Aorta (tissue), 5 donors: ENCODE measurements around the gene NTSR1. TPM values are rescaled to one million over a fixed set of nuclear protein-coding genes. Genes with fewer than 3 reads are reported as not detected.

Source experiments
- ATAC-seq: fragments of 200-7000 bp; cut with Tn5 transposase; one replicate; pipeline ENCODE4 v1.9.1; 2022; ENCODE audit warnings: moderate library complexity; ENCODE audit not compliant: low FRiP score
- DNase-seq, 2 donors: peaks; one replicate each; pipeline ENCODE4 v3.0.0-alpha.2; 2020
- H3K27ac ChIP-seq, 2 donors: one replicate each; pipeline ENCODE4 v1.5.1; 2013; ENCODE audit warnings: low read length in 2 of 2, mild to moderate bottlenecking in 2 of 2, moderate library complexity in 2 of 2, control low read depth in 1 of 2, inconsistent platforms in 1 of 2, low read depth in 1 of 2
- H3K27me3 ChIP-seq, 2 donors: one replicate each; pipeline ENCODE4 v1.6.1; 2013; ENCODE audit warnings: control low read depth in 1 of 2, low read length in 1 of 2, mild to moderate bottlenecking in 1 of 2, moderate library complexity in 1 of 2; ENCODE audit not compliant: insufficient read depth in 2 of 2, control insufficient read depth in 1 of 2
- H3K36me3 ChIP-seq, 2 donors: one replicate each; pipeline ENCODE4 v1.6.1; 2013; ENCODE audit warnings: control low read depth in 1 of 2, low read length in 1 of 2, mild to moderate bottlenecking in 1 of 2; ENCODE audit not compliant: insufficient read depth in 2 of 2, control insufficient read depth in 1 of 2
- H3K4me1 ChIP-seq, 2 donors: one replicate each; pipeline ENCODE4 v1.6.1; 2013; ENCODE audit warnings: low read length in 2 of 2, control low read depth in 1 of 2, mild to moderate bottlenecking in 1 of 2, moderate library complexity in 1 of 2; ENCODE audit not compliant: insufficient read depth in 2 of 2, control insufficient read depth in 1 of 2
- H3K4me3 ChIP-seq, 2 donors: one replicate each; pipeline ENCODE4 v1.5.1; 2013; ENCODE audit warnings: low read length in 2 of 2, control low read depth in 1 of 2, mild to moderate bottlenecking in 1 of 2
- H3K9me3 ChIP-seq: one replicate; pipeline ENCODE4 v1.6.1; 2013; ENCODE audit warnings: mild to moderate bottlenecking, low read length; ENCODE audit not compliant: control insufficient read depth
- WGBS, 2 donors: extraction: QIAGEN DNeasy Blood & Tissue Kit; methylation state at CpG; one replicate each; pipeline ENCODE4 v1.1.7; 2013; 5-methylcytosine and 5-hydroxymethylcytosine counted together
- intact Hi-C, 2 donors: fragments of 100-400 bp; cut with DNase I; formaldehyde crosslinking; loops; one replicate each; pipeline versions ENCODE4 v1.14.2 to v1.15.0; 2022
- polyA plus RNA-seq, 2 donors: library from polyadenylated mRNA; stranded (reverse); fragments of 200-250 nt; gene quantifications; one replicate each; pipeline ENCODE4 v1.2.3, GENCODE V29; 2013
- total RNA-seq, 2 donors: library from RNA; stranded (reverse); fragmentation: NEBNext Ultra II Directional; extraction: Animal tissue kit (Norgen Biotek cat#: 25700); gene quantifications; one replicate each; pipeline ENCODE4 v1.2.1, GENCODE V29; 2021
- donor health status: healthy with polysubstance abuse.
- donor health status: Bipolar disorder and iron deficiency.
- donor health status: DM: no; HTN: no; CAD: no.
- donor health status: DM: no; HTN: no; CAD: no.
- donor health status: DM: yes; HTN: yes; CAD: no.

Gene NTSR1
- total and polyA plus RNA-seq, 4 donors = not detected

GRCh38 chr20:62714006-62714405, 5.4 kb downstream of the NTSR1 start:
- intact Hi-C loops = no loop called here
- no peaks in the 10 kb centered on the region for H3K4me1 ChIP-seq
- no peaks in the 10 kb centered on the region for H3K36me3 ChIP-seq
- WGBS, 2 donors = 92 to 93% methylated on average over 10 of the region's 10 CpGs
- H3K9me3 ChIP-seq = peaks cover 3% of the 10 kb centered on the region
- no peak for DNase-seq
- H3K4me3 ChIP-seq = no peak overlapping the region
- ATAC-seq = no peak
- no peaks in the 10 kb centered on the region for H3K27me3 ChIP-seq
- H3K27ac ChIP-seq = no peak overlapping the region

GRCh38 chr20:62714799-62715198, 6.2 kb downstream of the NTSR1 start:
- ATAC-seq (no peak), DNase-seq (no peak)
- H3K4me3 ChIP-seq = no peak overlapping the region
- intact Hi-C loops = no loop called here
- H3K9me3 ChIP-seq = peaks cover 3% of the 10 kb centered on the region
- WGBS, 2 donors = 92% methylated on average over 6 of the region's 6 CpGs
- no peaks in the 10 kb centered on the region for H3K27me3 ChIP-seq
- no peak overlapping the region for H3K27ac ChIP-seq
- no peaks in the 10 kb centered on the region for H3K4me1 ChIP-seq
- H3K36me3 ChIP-seq = no peaks in the 10 kb centered on the region

- no peaks in the 10 kb centered on the region for H3K27me3 ChIP-seq
- no peak overlapping the region for H3K27ac ChIP-seq
- 92% methylated on average over 10 of the region's 10 CpGs for WGBS, 2 donors
- no peaks in the 10 kb centered on the region for H3K36me3 ChIP-seq
- H3K9me3 ChIP-seq = peaks cover 3% of the 10 kb centered on the region
- no peaks in the 10 kb centered on the region for H3K4me1 ChIP-seq
- DNase-seq (no peak), ATAC-seq (no peak)
- intact Hi-C loops = no loop called here
- no peak overlapping the region for H3K4me3 ChIP-seq
These were observed 6.6 kb downstream of the NTSR1 start for GRCh38 chr20:62715201-62715600.

GRCh38 chr20:62716198-62716940, 7.7 kb downstream of the NTSR1 start:
- Histone ChIP-seq H3K4me1 (no peaks in the 10 kb centered on the region), H3K36me3 (no peaks in the 10 kb centered on the region), H3K9me3 (peaks cover 5% of the 10 kb centered on the region), H3K4me3 (no peak overlapping the region), H3K27me3 (no peaks in the 10 kb centered on the region), H3K27ac (no peak overlapping the region)
- DNase-seq = no peak
- no peak for ATAC-seq
- WGBS, 2 donors = 64 to 67% methylated on average over 30 of the region's 30 CpGs
- intact Hi-C loops = no loop called here

GRCh38 chr20:62716941-62717310, 8.3 kb downstream of the NTSR1 start:
- no peak for ATAC-seq
- 88 to 93% methylated on average over 11 of the region's 11 CpGs for WGBS, 2 donors
- no peaks in the 10 kb centered on the region for H3K4me1 ChIP-seq

GRCh38 chr20:62717933-62718332, 9.3 kb downstream of the NTSR1 start:
- Histone ChIP-seq H3K36me3 (no peaks in the 10 kb centered on the region), H3K27me3 (no peaks in the 10 kb centered on the region), H3K4me3 (no peak overlapping the region), H3K9me3 (peaks cover 9% of the 10 kb centered on the region), H3K4me1 (no peaks in the 10 kb centered on the region), H3K27ac (no peak overlapping the region)
- 54% methylated on average over 18 of the region's 18 CpGs for WGBS, 2 donors
- no peak for ATAC-seq
- DNase-seq = no peak
- intact Hi-C loops = no loop called here

More at GRCh38 chr20:62716941-62717310, 8.3 kb downstream of the NTSR1 start:
- Histone ChIP-seq H3K4me3 (no peak overlapping the region), H3K27ac (no peak overlapping the region), H3K36me3 (no peaks in the 10 kb centered on the region), H3K27me3 (no peaks in the 10 kb centered on the region), H3K9me3 (peaks cover 5% of the 10 kb centered on the region)
- intact Hi-C loops = no loop called here
- no peak for DNase-seq

GRCh38 chr20:62718546-62718945, 9.9 kb downstream of the NTSR1 start:
- H3K36me3 ChIP-seq = no peaks in the 10 kb centered on the region
- no peak for DNase-seq
- intact Hi-C loops = no loop called here
- peaks cover 9% of the 10 kb centered on the region for H3K9me3 ChIP-seq
- ATAC-seq = no peak
- H3K27ac ChIP-seq = no peak overlapping the region
- WGBS, 2 donors = 64 to 71% methylated on average over 12 of the region's 12 CpGs
- H3K4me3 ChIP-seq = no peak overlapping the region
- no peaks in the 10 kb centered on the region for H3K27me3 ChIP-seq
- H3K4me1 ChIP-seq = no peaks in the 10 kb centered on the region

GRCh38 chr20:62719250-62719935, 10.8 kb downstream of the NTSR1 start:
- WGBS, 2 donors = 74 to 75% methylated on average over 12 of the region's 12 CpGs
- ATAC-seq = no peak
- intact Hi-C loops = no loop called here
- peaks cover 8% of the 10 kb centered on the region for H3K9me3 ChIP-seq
- no peak overlapping the region for H3K4me3 ChIP-seq
- no peak for DNase-seq
- no peaks in the 10 kb centered on the region for H3K36me3 ChIP-seq
- no peak overlapping the region for H3K27ac ChIP-seq
- no peaks in the 10 kb centered on the region for H3K4me1 ChIP-seq
- H3K27me3 ChIP-seq = no peaks in the 10 kb centered on the region
